Neutrophil (primary cell): ENCODE measurements around the gene KLHL17.
"Not testable (repeated sequence)": the region's sequence is repeated elsewhere in the genome, so short reads cannot be mapped to it uniquely, and the experiment has no call there.

Experiments
- H3K27ac ChIP-seq: fragments of 200-600 bp; sonication (generic); 2 replicates; pipeline ENCODE4 v1.5.1; 2016; ENCODE audit warnings: mild to moderate bottlenecking, moderate library complexity
- H3K27me3 ChIP-seq: fragments of 200-600 bp; sonication (generic); 2 replicates; pipeline ENCODE4 v1.6.0; 2016; ENCODE audit warnings: mild to moderate bottlenecking
- H3K36me3 ChIP-seq: fragments of 200-600 bp; sonication (generic); 2 replicates; pipeline ENCODE4 v1.5.1; 2017
- H3K4me1 ChIP-seq, 2 experiments: fragments of 200-600 bp in 1 of 2; sonication (generic) in 1 of 2; 1 replicate in 1 of 2; 2 replicates in 1 of 2; pipeline versions ENCODE4 v1.5.1 to v1.6.1; 2013 to 2016; ENCODE audit warnings: low read depth in 1 of 2, low read length in 1 of 2, mild to moderate bottlenecking in 1 of 2, moderate library complexity in 1 of 2; ENCODE audit not compliant: control insufficient read depth in 1 of 2, insufficient read depth in 1 of 2
- H3K4me3 ChIP-seq, 2 experiments: fragments of 200-600 bp in 1 of 2; sonication (generic) in 1 of 2; 1 replicate in 1 of 2; 2 replicates in 1 of 2; pipeline ENCODE4 v1.5.1; 2013 to 2016; ENCODE audit warnings: low read depth in 1 of 2, low read length in 1 of 2, mild to moderate bottlenecking in 1 of 2, moderate library complexity in 1 of 2
- H3K9me3 ChIP-seq: fragments of 200-600 bp; sonication (generic); 2 replicates; pipeline ENCODE4 v1.5.1; 2016
- CTCF ChIP-seq: fragments of 200-600 bp; sonication (generic); IDR thresholded peaks from 2 replicates; pipeline ENCODE4 v1.5.1; 2016; ENCODE audit warnings: antibody characterized with exemption

The KLHL17 gene

GRCh38 chr1:1003618-1004419 lies 43.4 kb downstream of the KLHL17 start:
- Histone ChIP-seq H3K9me3 (no peaks in the 10 kb centered on the region), H3K27me3 (peaks cover 95% of the 10 kb centered on the region), H3K27ac (no peak overlapping the region), H3K4me1 (peaks cover 22 to 31% of the 10 kb centered on the region in 2 experiments), H3K36me3 (no peaks in the 10 kb centered on the region), H3K4me3 (no peak overlapping the region)
- no peak for TF ChIP-seq CTCF

DNA sequence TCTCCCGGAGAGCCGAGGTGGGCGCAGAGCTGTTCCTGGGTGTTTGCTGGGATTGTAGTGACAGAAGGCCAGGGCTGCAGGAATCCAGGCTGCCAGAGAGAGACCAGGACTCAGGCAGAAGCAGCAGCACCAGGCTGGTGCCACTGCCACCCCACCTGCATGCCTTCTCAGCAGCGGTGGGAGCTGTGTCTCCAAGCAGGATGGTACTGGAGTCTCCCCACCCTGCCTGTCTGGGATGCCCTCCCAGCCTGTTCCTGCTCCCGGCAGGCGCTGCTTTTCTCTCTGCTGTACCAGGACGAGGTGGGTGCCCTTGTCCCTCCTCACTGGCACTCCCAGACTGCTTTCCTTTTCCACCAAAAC lies 44.0 kb downstream of the KLHL17 start:
- Histone ChIP-seq H3K9me3 (no peaks in the 10 kb centered on the region), H3K27me3 (peaks cover 95% of the 10 kb centered on the region), H3K4me1 (peaks cover 16 to 26% of the 10 kb centered on the region in 2 experiments), H3K27ac (no peak overlapping the region), H3K4me3 (no peak overlapping the region), H3K36me3 (no peaks in the 10 kb centered on the region)
- TF ChIP-seq CTCF, result no peak

- Histone ChIP-seq H3K4me3 (no peak overlapping the region), H3K27ac (no peak overlapping the region), H3K27me3 (peaks cover 94% of the 10 kb centered on the region), H3K9me3 (no peaks in the 10 kb centered on the region), H3K4me1 (peaks cover 14 to 19% of the 10 kb centered on the region in 2 experiments), H3K36me3 (no peaks in the 10 kb centered on the region)
- TF ChIP-seq CTCF, result no peak
These were observed 44.7 kb downstream of the KLHL17 start for GRCh38 chr1:1004780-1005697.

DNA sequence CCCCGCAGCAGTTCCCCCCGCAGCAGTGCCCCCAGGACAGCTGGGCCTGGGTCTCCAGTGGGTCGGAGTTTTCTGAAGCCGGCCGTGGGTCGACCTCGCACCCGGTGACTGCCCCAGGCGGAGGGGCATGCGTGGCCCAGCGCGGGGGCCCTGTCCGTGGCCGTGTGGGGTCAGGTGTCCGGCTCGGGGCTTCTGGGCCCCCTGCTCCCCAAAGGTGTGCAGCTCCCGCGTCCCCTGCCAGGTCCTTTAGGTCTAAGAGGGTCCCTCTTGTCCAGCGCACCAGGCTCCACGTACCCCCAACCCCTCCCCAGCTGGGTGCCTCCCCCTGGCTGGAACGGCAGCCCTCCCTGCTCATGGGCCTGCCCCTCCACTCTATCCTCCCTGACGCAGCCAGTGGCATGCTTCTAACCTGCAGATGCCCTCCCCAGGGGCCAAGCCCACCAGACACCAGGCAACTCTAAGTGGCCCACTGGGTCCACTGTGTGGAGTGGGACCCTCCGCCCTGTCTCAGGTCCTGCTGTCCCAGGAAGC lies 45.5 kb downstream of the KLHL17 start:
- TF ChIP-seq CTCF, result no peak
- Histone ChIP-seq H3K9me3 (no peaks in the 10 kb centered on the region), H3K27me3 (peaks cover 93% of the 10 kb centered on the region), H3K27ac (no peak overlapping the region), H3K4me3 (no peak overlapping the region), H3K4me1 (peaks cover 8 to 11% of the 10 kb centered on the region in 2 experiments), H3K36me3 (no peaks in the 10 kb centered on the region)

- H3K4me3 ChIP-seq, result no peak overlapping the region
- H3K27ac ChIP-seq, result no peak overlapping the region
- H3K36me3 ChIP-seq, result no peaks in the 10 kb centered on the region
- peaks cover under 1 to 4% of the 10 kb centered on the region in 2 experiments for H3K4me1 ChIP-seq
- no peaks in the 10 kb centered on the region for H3K9me3 ChIP-seq
- peaks cover 93% of the 10 kb centered on the region for H3K27me3 ChIP-seq
- TF ChIP-seq CTCF, result no peak
These were observed 46.1 kb downstream of the KLHL17 start for GRCh38 chr1:1006305-1007159.

GRCh38 chr1:1010131-1010530 lies 49.7 kb downstream of the KLHL17 start:
- not testable (repeated sequence) for H3K27ac ChIP-seq, H3K36me3 ChIP-seq, H3K4me3 ChIP-seq, H3K9me3 ChIP-seq
- H3K4me1 ChIP-seq, result peaks cover 15 to 18% of the 10 kb centered on the region in 2 experiments
- H3K27me3 ChIP-seq, result peaks cover 63% of the 10 kb centered on the region
